ENCODE data around the gene DNALI1.
"Not testable (repeated sequence)": the region's sequence is repeated elsewhere in the genome, so short reads cannot be mapped to it uniquely, and the experiment has no call there.

DNALI1 gene

GRCh38 chr1:37559080-37559479 is 2.3 kb downstream of the DNALI1 start:
- H3K9ac ChIP-seq (ENCODE audit: low read depth, low read length), result no peak overlapping the region
- H3K9me3 ChIP-seq (ENCODE audit: control insufficient read depth, insufficient read depth, low read length), result no peaks in the 10 kb centered on the region
- H3K4me3 ChIP-seq (ENCODE audit: low read depth, low read length), result no peak overlapping the region
- no peaks in the 10 kb centered on the region for H3K27me3 ChIP-seq (ENCODE audit: control insufficient read depth, insufficient read depth, low read length)
- H3K36me3 ChIP-seq (ENCODE audit: control insufficient read depth, insufficient read depth, low read length), result peaks cover 4% of the 10 kb centered on the region
- peaks cover 2% of the 10 kb centered on the region for H3K4me1 ChIP-seq (ENCODE audit: control insufficient read depth, insufficient read depth, low read length)

DNA sequence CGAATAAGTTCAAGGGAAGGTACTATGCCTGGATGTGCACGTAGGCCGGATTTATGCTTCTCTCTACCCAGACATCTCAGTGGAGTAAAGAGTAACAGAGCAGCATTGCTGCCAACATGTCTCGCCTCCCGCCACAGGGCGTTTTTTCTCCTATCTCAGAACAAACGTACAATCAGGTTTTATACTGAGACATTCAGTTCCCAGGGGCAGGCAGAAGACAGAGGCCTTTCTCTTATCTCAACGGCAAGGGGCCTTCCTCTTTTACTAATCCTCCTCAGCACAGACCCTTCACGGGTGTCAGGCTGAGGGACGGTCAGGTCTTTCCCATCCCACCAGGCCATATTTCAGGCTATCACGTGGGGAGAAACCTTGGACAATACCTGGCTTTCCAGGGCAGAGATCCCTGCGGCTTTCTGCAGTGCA is 3.2 kb downstream of the DNALI1 start:
- H3K9ac ChIP-seq (ENCODE audit: low read depth, low read length); H3K27me3 ChIP-seq (ENCODE audit: control insufficient read depth, insufficient read depth, low read length); H3K4me3 ChIP-seq (ENCODE audit: low read depth, low read length); H3K36me3 ChIP-seq (ENCODE audit: control insufficient read depth, insufficient read depth, low read length); H3K4me1 ChIP-seq (ENCODE audit: control insufficient read depth, insufficient read depth, low read length); H3K9me3 ChIP-seq (ENCODE audit: control insufficient read depth, insufficient read depth, low read length): not testable (repeated sequence)

- H3K4me3 ChIP-seq (ENCODE audit: low read depth, low read length), result no peak overlapping the region
- H3K9ac ChIP-seq (ENCODE audit: low read depth, low read length), result no peak overlapping the region
Observed at GRCh38 chr1:37560401-37561132, 3.8 kb downstream of the DNALI1 start.

DNA sequence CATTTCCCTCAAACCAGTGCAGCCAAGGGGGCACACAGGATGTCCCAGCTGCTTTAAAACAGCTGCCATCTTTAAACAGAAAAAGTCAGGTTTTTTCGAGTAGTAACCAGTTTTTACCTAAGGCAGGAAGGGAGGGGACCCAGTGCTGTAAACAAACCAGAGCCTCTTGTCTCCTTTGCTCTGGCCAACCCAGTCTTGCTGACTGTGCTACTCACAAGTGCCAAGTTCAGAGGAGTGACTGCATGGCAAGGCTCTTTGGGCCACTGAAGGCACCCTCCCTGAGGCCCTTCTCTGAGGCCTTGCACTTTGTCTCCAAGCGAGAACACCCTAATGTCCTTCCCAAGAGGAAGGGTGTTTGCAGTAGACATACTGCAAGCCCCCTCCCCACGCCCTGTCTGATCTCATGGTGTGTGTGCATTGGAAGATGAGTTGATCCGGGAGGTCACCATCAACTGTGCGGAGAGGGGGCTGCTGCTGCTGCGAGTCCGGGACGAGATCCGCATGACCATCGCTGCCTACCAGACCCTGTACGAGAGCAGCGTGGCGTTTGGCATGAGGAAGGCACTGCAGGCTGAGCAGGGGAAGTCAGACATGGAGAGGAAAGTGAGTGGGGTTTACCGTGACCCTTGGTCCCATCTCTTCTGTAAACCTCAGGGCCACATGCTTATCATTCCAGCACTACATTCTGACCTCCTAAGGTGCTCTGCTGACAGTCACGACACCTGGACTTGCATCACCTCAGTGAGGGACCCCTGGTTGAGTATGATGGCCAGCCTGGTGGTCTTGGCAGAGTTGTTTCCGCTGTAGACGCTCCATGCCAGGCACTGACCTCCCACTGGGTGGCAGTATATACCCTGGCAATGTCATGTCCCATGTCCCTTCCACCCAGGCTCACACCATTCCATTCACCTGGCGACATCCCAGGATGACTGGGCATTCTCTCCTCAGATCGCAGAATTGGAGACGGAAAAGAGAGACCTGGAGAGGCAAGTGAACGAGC is 4.7 kb downstream of the DNALI1 start:
- Histone ChIP-seq H3K4me1 (ENCODE audit: control insufficient read depth, insufficient read depth, low read length) (peaks cover 1% of the 10 kb centered on the region), H3K27me3 (ENCODE audit: control insufficient read depth, insufficient read depth, low read length) (no peaks in the 10 kb centered on the region), H3K9ac (ENCODE audit: low read depth, low read length) (no peak overlapping the region), H3K36me3 (ENCODE audit: control insufficient read depth, insufficient read depth, low read length) (peaks cover 9% of the 10 kb centered on the region), H3K4me3 (ENCODE audit: low read depth, low read length) (no peak overlapping the region), H3K9me3 (ENCODE audit: control insufficient read depth, insufficient read depth, low read length) (no peaks in the 10 kb centered on the region)

More at GRCh38 chr1:37560401-37561132, 3.8 kb downstream of the DNALI1 start:
- Histone ChIP-seq H3K4me1 (ENCODE audit: control insufficient read depth, insufficient read depth, low read length) (peaks cover 2% of the 10 kb centered on the region), H3K9me3 (ENCODE audit: control insufficient read depth, insufficient read depth, low read length) (no peaks in the 10 kb centered on the region), H3K36me3 (ENCODE audit: control insufficient read depth, insufficient read depth, low read length) (peaks cover 4% of the 10 kb centered on the region), H3K27me3 (ENCODE audit: control insufficient read depth, insufficient read depth, low read length) (no peaks in the 10 kb centered on the region)

GRCh38 chr1:37562984-37563383 is 6.2 kb downstream of the DNALI1 start:
- Histone ChIP-seq H3K4me3 (ENCODE audit: low read depth, low read length) (no peak overlapping the region), H3K9ac (ENCODE audit: low read depth, low read length) (no peak overlapping the region), H3K27me3 (ENCODE audit: control insufficient read depth, insufficient read depth, low read length) (no peaks in the 10 kb centered on the region), H3K36me3 (ENCODE audit: control insufficient read depth, insufficient read depth, low read length) (peaks cover 23% of the 10 kb centered on the region), H3K4me1 (ENCODE audit: control insufficient read depth, insufficient read depth, low read length) (no peaks in the 10 kb centered on the region), H3K9me3 (ENCODE audit: control insufficient read depth, insufficient read depth, low read length) (no peaks in the 10 kb centered on the region)

DNA sequence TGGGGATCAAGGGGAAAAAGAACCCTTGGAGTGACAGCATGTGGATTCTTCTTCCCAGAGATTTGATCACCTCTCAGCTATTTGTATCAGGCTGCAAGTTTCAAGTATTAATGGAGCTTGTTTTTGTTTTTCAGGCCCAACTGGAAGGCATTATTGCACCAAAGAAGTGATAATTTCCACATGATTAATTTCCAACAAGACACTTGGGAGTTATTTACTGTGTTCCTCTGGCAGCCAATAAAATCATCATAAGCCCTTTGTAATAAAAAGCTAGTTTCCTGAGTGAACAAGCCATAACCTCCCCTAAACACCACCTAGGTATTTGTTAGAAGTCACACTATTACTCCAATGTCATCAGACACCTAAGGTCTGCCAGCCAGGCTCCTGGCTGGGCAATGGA is 8.2 kb downstream of the DNALI1 start:
- Histone ChIP-seq H3K9ac (ENCODE audit: low read depth, low read length) (no peak overlapping the region), H3K4me3 (ENCODE audit: low read depth, low read length) (no peak overlapping the region), H3K9me3 (ENCODE audit: control insufficient read depth, insufficient read depth, low read length) (no peaks in the 10 kb centered on the region), H3K27me3 (ENCODE audit: control insufficient read depth, insufficient read depth, low read length) (no peaks in the 10 kb centered on the region), H3K36me3 (ENCODE audit: control insufficient read depth, insufficient read depth, low read length) (peaks cover 30% of the 10 kb centered on the region), H3K4me1 (ENCODE audit: control insufficient read depth, insufficient read depth, low read length) (no peaks in the 10 kb centered on the region)

DNA sequence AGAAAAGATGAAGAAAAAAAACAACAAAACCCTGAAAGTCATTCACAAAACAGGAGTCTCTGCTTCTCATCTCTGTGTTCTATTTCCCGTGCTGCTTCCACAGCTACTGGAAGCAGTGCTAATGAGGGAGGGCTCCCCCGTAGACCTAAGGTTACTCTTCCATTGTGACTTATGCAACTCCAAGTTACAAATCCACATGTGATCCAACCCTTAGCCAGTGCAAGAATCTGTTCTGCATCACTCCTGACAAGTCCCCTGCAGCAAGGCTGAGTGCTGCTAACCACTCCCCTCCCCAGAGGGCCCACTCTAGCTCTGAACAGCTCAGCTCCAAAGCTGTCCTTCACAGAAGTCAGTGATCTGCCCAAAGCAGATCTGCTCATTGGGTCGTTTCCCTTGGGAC is 10.3 kb downstream of the DNALI1 start:
- Histone ChIP-seq H3K27me3 (ENCODE audit: control insufficient read depth, insufficient read depth, low read length) (no peaks in the 10 kb centered on the region), H3K4me1 (ENCODE audit: control insufficient read depth, insufficient read depth, low read length) (no peaks in the 10 kb centered on the region), H3K4me3 (ENCODE audit: low read depth, low read length) (no peak overlapping the region), H3K9me3 (ENCODE audit: control insufficient read depth, insufficient read depth, low read length) (no peaks in the 10 kb centered on the region), H3K9ac (ENCODE audit: low read depth, low read length) (no peak overlapping the region), H3K36me3 (ENCODE audit: control insufficient read depth, insufficient read depth, low read length) (peaks cover 42% of the 10 kb centered on the region)

- H3K4me3 ChIP-seq (ENCODE audit: low read depth, low read length), result no peak overlapping the region
- H3K4me1 ChIP-seq (ENCODE audit: control insufficient read depth, insufficient read depth, low read length), result no peaks in the 10 kb centered on the region
- no peak overlapping the region for H3K9ac ChIP-seq (ENCODE audit: low read depth, low read length)
- no peaks in the 10 kb centered on the region for H3K27me3 ChIP-seq (ENCODE audit: control insufficient read depth, insufficient read depth, low read length)
- no peaks in the 10 kb centered on the region for H3K9me3 ChIP-seq (ENCODE audit: control insufficient read depth, insufficient read depth, low read length)
- H3K36me3 ChIP-seq (ENCODE audit: control insufficient read depth, insufficient read depth, low read length), result peaks cover 67% of the 10 kb centered on the region
Observed at GRCh38 chr1:37570528-37571334, 14.0 kb downstream of the DNALI1 start.

DNA sequence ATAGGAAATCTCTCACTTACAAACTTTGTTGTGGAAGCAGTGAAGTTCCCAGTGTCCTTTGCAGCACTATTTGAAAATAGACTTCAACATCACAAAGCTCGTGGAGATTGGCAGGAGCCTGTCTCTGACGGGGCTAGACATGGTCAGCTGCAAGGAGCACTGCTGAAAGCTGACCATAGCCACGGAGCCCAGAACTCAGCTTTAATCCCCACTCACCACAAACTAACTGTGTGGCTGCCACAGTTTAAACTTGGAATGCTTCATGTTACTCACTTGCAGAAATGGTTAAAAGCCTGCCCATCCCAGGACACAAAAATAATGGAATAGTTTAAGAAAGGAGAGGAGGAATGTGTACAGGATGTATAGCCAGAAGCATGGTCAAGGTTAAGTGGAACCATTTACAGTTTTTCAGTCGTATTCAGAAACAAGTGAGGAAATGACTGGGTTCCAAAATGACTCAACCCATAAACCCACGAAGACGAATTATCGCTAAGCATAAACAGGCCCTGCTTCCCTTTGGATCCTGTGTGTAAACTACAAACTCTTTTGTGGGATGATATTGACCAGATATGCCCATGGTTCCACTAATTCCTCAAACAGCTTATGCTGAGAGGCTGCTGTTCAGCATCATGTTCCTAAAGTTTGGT is 18.2 kb downstream of the DNALI1 start:
- H3K4me1 ChIP-seq (ENCODE audit: control insufficient read depth, insufficient read depth, low read length), result no peaks in the 10 kb centered on the region
- H3K9me3 ChIP-seq (ENCODE audit: control insufficient read depth, insufficient read depth, low read length), result no peaks in the 10 kb centered on the region
- H3K9ac ChIP-seq (ENCODE audit: low read depth, low read length), result no peak overlapping the region
- peaks cover 43% of the 10 kb centered on the region for H3K36me3 ChIP-seq (ENCODE audit: control insufficient read depth, insufficient read depth, low read length)
- no peaks in the 10 kb centered on the region for H3K27me3 ChIP-seq (ENCODE audit: control insufficient read depth, insufficient read depth, low read length)
- H3K4me3 ChIP-seq (ENCODE audit: low read depth, low read length), result no peak overlapping the region

GRCh38 chr1:37575692-37576091 is 19.0 kb downstream of the DNALI1 start:
- Histone ChIP-seq H3K36me3 (ENCODE audit: control insufficient read depth, insufficient read depth, low read length) (peaks cover 42% of the 10 kb centered on the region), H3K9me3 (ENCODE audit: control insufficient read depth, insufficient read depth, low read length) (no peaks in the 10 kb centered on the region), H3K9ac (ENCODE audit: low read depth, low read length) (no peak overlapping the region), H3K4me1 (ENCODE audit: control insufficient read depth, insufficient read depth, low read length) (no peaks in the 10 kb centered on the region), H3K4me3 (ENCODE audit: low read depth, low read length) (no peak overlapping the region), H3K27me3 (ENCODE audit: control insufficient read depth, insufficient read depth, low read length) (no peaks in the 10 kb centered on the region)

GRCh38 chr1:37584544-37584943 is 27.8 kb downstream of the DNALI1 start:
- H3K4me1 ChIP-seq (ENCODE audit: control insufficient read depth, insufficient read depth, low read length); H3K9me3 ChIP-seq (ENCODE audit: control insufficient read depth, insufficient read depth, low read length); H3K9ac ChIP-seq (ENCODE audit: low read depth, low read length); H3K4me3 ChIP-seq (ENCODE audit: low read depth, low read length); H3K27me3 ChIP-seq (ENCODE audit: control insufficient read depth, insufficient read depth, low read length): not testable (repeated sequence)
- H3K36me3 ChIP-seq (ENCODE audit: control insufficient read depth, insufficient read depth, low read length), result peaks cover 21% of the 10 kb centered on the region

Measured in iPS-15b (cell line).